ENCODE measurements around the gene MYCBP2. TPM values are rescaled to one million over a fixed set of nuclear protein-coding genes. Genes with fewer than 3 reads are reported as not detected.

The MYCBP2 gene
- total RNA-seq, 2 donors from 2014 or later: 41.2 to 42.6 TPM

Other genes starting within 250 kb of the MYCBP2 start
- 1 to 10 TPM; 2.2 to 2.3 TPM for gene SCEL, start 208.6 kb upstream of the MYCBP2 start, total RNA-seq

Data from colonic mucosa (tissue), 2 donors.